Measurements from ENCODE around the gene THSD8.

DNA sequence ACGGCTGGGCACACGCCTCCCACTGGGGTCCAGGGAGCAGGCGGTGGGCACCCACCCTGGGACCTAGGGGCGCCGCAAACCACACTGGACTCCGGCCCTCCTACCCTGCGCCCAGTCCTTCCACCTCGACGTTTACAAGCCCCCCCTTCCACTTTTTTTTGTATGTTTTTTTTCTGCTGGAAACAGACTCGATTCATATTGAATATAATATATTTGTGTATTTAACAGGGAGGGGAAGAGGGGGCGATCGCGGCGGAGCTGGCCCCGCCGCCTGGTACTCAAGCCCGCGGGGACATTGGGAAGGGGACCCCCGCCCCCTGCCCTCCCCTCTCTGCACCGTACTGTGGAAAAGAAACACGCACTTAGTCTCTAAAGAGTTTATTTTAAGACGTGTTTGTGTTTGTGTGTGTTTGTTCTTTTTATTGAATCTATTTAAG, 9.0 kb upstream of the THSD8 start:
- TF ChIP-seq, protein P1, sequence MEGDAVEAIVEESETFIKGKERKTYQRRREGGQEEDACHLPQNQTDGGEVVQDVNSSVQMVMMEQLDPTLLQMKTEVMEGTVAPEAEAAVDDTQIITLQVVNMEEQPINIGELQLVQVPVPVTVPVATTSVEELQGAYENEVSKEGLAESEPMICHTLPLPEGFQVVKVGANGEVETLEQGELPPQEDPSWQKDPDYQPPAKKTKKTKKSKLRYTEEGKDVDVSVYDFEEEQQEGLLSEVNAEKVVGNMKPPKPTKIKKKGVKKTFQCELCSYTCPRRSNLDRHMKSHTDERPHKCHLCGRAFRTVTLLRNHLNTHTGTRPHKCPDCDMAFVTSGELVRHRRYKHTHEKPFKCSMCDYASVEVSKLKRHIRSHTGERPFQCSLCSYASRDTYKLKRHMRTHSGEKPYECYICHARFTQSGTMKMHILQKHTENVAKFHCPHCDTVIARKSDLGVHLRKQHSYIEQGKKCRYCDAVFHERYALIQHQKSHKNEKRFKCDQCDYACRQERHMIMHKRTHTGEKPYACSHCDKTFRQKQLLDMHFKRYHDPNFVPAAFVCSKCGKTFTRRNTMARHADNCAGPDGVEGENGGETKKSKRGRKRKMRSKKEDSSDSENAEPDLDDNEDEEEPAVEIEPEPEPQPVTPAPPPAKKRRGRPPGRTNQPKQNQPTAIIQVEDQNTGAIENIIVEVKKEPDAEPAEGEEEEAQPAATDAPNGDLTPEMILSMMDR (IDR thresholded peaks at IDR 0.05) = no peak
- TF ChIP-seq POLR2AphosphoS5 (IDR thresholded peaks at IDR 0.05; ENCODE audit: insufficient read depth in 1 of 2, low read depth in 1 of 2) (no peak), POLR2A (IDR thresholded peaks at IDR 0.05) (no peak)

All from vagina (tissue), 2 donors.